H1 (cell line): Measurements from ENCODE around the gene SEC23IP. TPM values are rescaled to one million over a fixed set of nuclear protein-coding genes. Genes with fewer than 3 reads are reported as not detected.

Source experiments
- CTCF ChIA-PET: fragments of 300-600 bp; sonication (Branson Sonifier 250); formaldehyde crosslinking; loops from one replicate; lab custom pipeline; 2021; ENCODE audit not compliant: partially characterized antibody; lab: Charles Lee
- POLR2A ChIA-PET: fragments of 300-600 bp; sonication (Branson Sonifier 250); formaldehyde crosslinking; loops from one replicate; lab custom pipeline; 2021; ENCODE audit warnings: inconsistent platforms; ENCODE audit not compliant: partially characterized antibody; lab: Charles Lee
- DNase-seq, 2 experiments: peaks; one replicate each; pipeline versions ENCODE4 v3.0.0 to v3.0.0-alpha.2; 2010 to 2022; ENCODE audit warnings: low spot score in 2 of 2, low read depth in 1 of 2, mixed read lengths in 1 of 2
- FAIRE-seq: peaks from 2 replicates; lab custom pipeline; 2011; peaks lifted over from hg19 to GRCh38; lab: Jason Lieb, UNC
- H2AFZ ChIP-seq: 2 replicates; pipeline ENCODE4 v1.8.1; 2012; ENCODE audit warnings: low read length, inconsistent platforms
- H2AK5ac ChIP-seq: 2 replicates; pipeline ENCODE4 v1.6.1; 2013; ENCODE audit warnings: low read depth, low read length
- H2BK120ac ChIP-seq: replicated peaks from 2 replicates; pipeline ENCODE3; 2013; ENCODE audit warnings: low read depth, low read length, inconsistent platforms
- H2BK12ac ChIP-seq: 2 replicates; pipeline ENCODE4 v1.6.1; 2013; ENCODE audit warnings: low read depth, low read length
- H2BK15ac ChIP-seq: 2 replicates; pipeline ENCODE4 v1.6.1; 2013; ENCODE audit warnings: low read length
- H2BK20ac ChIP-seq: 2 replicates; pipeline ENCODE4 v1.6.1; 2013; ENCODE audit warnings: low read length
- H2BK5ac ChIP-seq: 2 replicates; pipeline ENCODE4 v1.6.1; 2013; ENCODE audit warnings: low read depth, low read length
- H3K14ac ChIP-seq: 2 replicates; pipeline ENCODE4 v1.6.1; 2013; ENCODE audit warnings: inconsistent platforms; ENCODE audit not compliant: insufficient read length
- H3K18ac ChIP-seq: 2 replicates; pipeline ENCODE4 v1.6.1; 2013; ENCODE audit warnings: low read length; ENCODE audit errors: extremely low read depth
- H3K23ac ChIP-seq: 2 replicates; pipeline ENCODE4 v1.6.1; 2013; ENCODE audit warnings: inconsistent platforms; ENCODE audit not compliant: insufficient read length
- H3K23me2 ChIP-seq: 2 replicates; pipeline ENCODE4 v1.6.1; 2013; ENCODE audit warnings: low read depth, low read length
- H3K27ac ChIP-seq: 2 replicates; pipeline ENCODE4 v1.6.1; 2011; ENCODE audit warnings: low read depth, low read length, inconsistent platforms
- H3K27me3 ChIP-seq, 4 experiments: replicated peaks in 1 of 4; 1 replicate in 1 of 4; 2 replicates in 3 of 4; pipeline versions ENCODE4 v1.6.1 to v1.8.1; 2011 to 2013; ENCODE audit warnings: low read length in 3 of 4, mild to moderate bottlenecking in 3 of 4, inconsistent platforms in 2 of 4, mixed read lengths in 2 of 4, moderate library complexity in 1 of 4; ENCODE audit not compliant: control insufficient read depth in 3 of 4, insufficient read depth in 3 of 4; ENCODE audit errors: extremely low read depth in 1 of 4
- H3K36me3 ChIP-seq, 4 experiments: 2 replicates each; pipeline versions ENCODE4 v1.6.1 to v1.8.1; 2011 to 2013; ENCODE audit warnings: mild to moderate bottlenecking in 4 of 4, low read length in 3 of 4, moderate library complexity in 2 of 4, control low read depth in 1 of 4, inconsistent platforms in 1 of 4; ENCODE audit not compliant: insufficient read depth in 4 of 4, control insufficient read depth in 2 of 4
- H3K4ac ChIP-seq: replicated peaks from 2 replicates; pipeline ENCODE3; 2013; ENCODE audit warnings: low read length, low read depth, mixed read lengths, inconsistent platforms; ENCODE audit not compliant: insufficient read length
- H3K4me1 ChIP-seq, 4 experiments: replicated peaks in 1 of 4; 1 replicate in 1 of 4; 2 replicates in 3 of 4; pipeline versions ENCODE4 v1.6.1 to v1.8.1; 2011 to 2013; ENCODE audit warnings: low read length in 3 of 4, inconsistent platforms in 2 of 4, mixed read lengths in 1 of 4; ENCODE audit not compliant: insufficient read depth in 4 of 4, control insufficient read depth in 3 of 4
- H3K4me2 ChIP-seq, 2 experiments: 2 replicates each; pipeline versions ENCODE4 v1.6.1 to v1.8.1; 2011 to 2013; ENCODE audit warnings: low read depth in 2 of 2, low read length in 2 of 2, control low read depth in 1 of 2, inconsistent platforms in 1 of 2, mild to moderate bottlenecking in 1 of 2; ENCODE audit not compliant: insufficient read depth in 1 of 2
- H3K4me3 ChIP-seq, 4 experiments: fragments of 200-600, 300-600 bp in 1 of 4; sonication (generic), shearing (Covaris generic), sonication (Bioruptor Twin) in 1 of 4; 2 replicates each; pipeline versions ENCODE4 v1.5.1 to v1.8.1; 2011 to 2016; ENCODE audit warnings: low read length in 4 of 4, low read depth in 3 of 4, control low read depth in 2 of 4, inconsistent platforms in 2 of 4, mild to moderate bottlenecking in 2 of 4, mixed read lengths in 1 of 4, moderate library complexity in 1 of 4; ENCODE audit not compliant: insufficient read depth in 2 of 4; ENCODE audit errors: extremely low read depth in 1 of 4
- H3K56ac ChIP-seq: replicated peaks from 2 replicates; pipeline ENCODE3; 2013; ENCODE audit warnings: low read depth, mild to moderate bottlenecking, mixed read lengths, low read length, inconsistent platforms; ENCODE audit not compliant: insufficient read length
- H3K79me1 ChIP-seq: 2 replicates; pipeline ENCODE4 v1.6.1; 2013; ENCODE audit warnings: low read depth, low read length, control low read depth
- H3K79me2 ChIP-seq, 2 experiments: 2 replicates each; pipeline versions ENCODE4 v1.6.1 to v1.8.1; 2012 to 2013; ENCODE audit warnings: low read length in 2 of 2, mild to moderate bottlenecking in 2 of 2, inconsistent platforms in 1 of 2; ENCODE audit not compliant: insufficient read depth in 2 of 2, control insufficient read depth in 1 of 2
- H3K9ac ChIP-seq, 4 experiments: replicated peaks in 1 of 4; 1 replicate in 1 of 4; 2 replicates in 3 of 4; pipeline versions ENCODE4 v1.6.1 to v1.8.1; 2011 to 2013; ENCODE audit warnings: low read depth in 3 of 4, low read length in 3 of 4, control low read depth in 2 of 4, mild to moderate bottlenecking in 2 of 4, moderate library complexity in 2 of 4, inconsistent platforms in 1 of 4; ENCODE audit errors: extremely low read depth in 1 of 4
- H3K9me3 ChIP-seq, 2 experiments: 2 replicates each; pipeline versions ENCODE4 v1.6.1 to v1.8.1; 2012 to 2013; ENCODE audit warnings: mild to moderate bottlenecking in 2 of 2, moderate library complexity in 2 of 2, control low read depth in 1 of 2, inconsistent platforms in 1 of 2, low read depth in 1 of 2, low read length in 1 of 2, mixed read lengths in 1 of 2; ENCODE audit not compliant: insufficient read depth in 2 of 2
- H4K20me1 ChIP-seq, 2 experiments: replicated peaks in 1 of 2; 2 replicates each; pipeline versions ENCODE3 to v1.8.1; 2011 to 2013; ENCODE audit warnings: inconsistent platforms in 2 of 2, low read length in 2 of 2, mild to moderate bottlenecking in 1 of 2; ENCODE audit not compliant: insufficient read depth in 2 of 2, control insufficient read depth in 1 of 2
- H4K5ac ChIP-seq: 2 replicates; pipeline ENCODE4 v1.6.1; 2013; ENCODE audit warnings: low read length, low read depth, mixed read lengths, inconsistent platforms; ENCODE audit not compliant: insufficient read length
- H4K8ac ChIP-seq: 2 replicates; pipeline ENCODE4 v1.8.0; 2013; ENCODE audit warnings: mild to moderate bottlenecking, moderate library complexity, low read length, inconsistent platforms; ENCODE audit not compliant: insufficient read depth; ENCODE audit errors: extremely low read depth
- H4K91ac ChIP-seq: replicated peaks from 2 replicates; pipeline ENCODE3; 2013; ENCODE audit warnings: low read length, mixed read lengths, inconsistent platforms; ENCODE audit not compliant: insufficient read length
- FOSL1 ChIP-seq: IDR thresholded peaks from 2 replicates; pipeline ENCODE4 v1.6.1; 2011; ENCODE audit warnings: mild to moderate bottlenecking, low read depth, low read length, moderate library complexity; ENCODE audit not compliant: insufficient read depth
- GABPA ChIP-seq: IDR thresholded peaks from 2 replicates; pipeline ENCODE4 v1.6.1; 2011; ENCODE audit warnings: mild to moderate bottlenecking, low read length, moderate library complexity, borderline replicate concordance; ENCODE audit not compliant: insufficient read depth
- MAFK ChIP-seq: IDR thresholded peaks from 2 replicates; pipeline ENCODE4 v1.6.1; 2012; ENCODE audit warnings: low read depth, mild to moderate bottlenecking, improper control_type of control experiment, low read length
- NRF1 ChIP-seq: IDR thresholded peaks from 2 replicates; pipeline ENCODE4 v1.6.1; 2011; ENCODE audit warnings: mild to moderate bottlenecking, low read depth, low read length, improper control_type of control experiment
- WGBS, 2 experiments: shearing (Covaris generic) in 1 of 2; methylation state at CpG; one replicate each; pipeline versions ENCODE4 v1.1.6 to v1.1.7; 2013 to 2015; ENCODE audit warnings: low lambda C conversion rate in 2 of 2, mixed read lengths in 2 of 2, inconsistent platforms in 1 of 2, low coverage in 1 of 2, missing lambda C conversion rate in 1 of 2; ENCODE audit not compliant: insufficient replicate concordance in 2 of 2, insufficient coverage in 1 of 2, insufficient read length in 1 of 2; ENCODE audit errors: extremely low coverage in 1 of 2, missing lambda C conversion rate in 1 of 2; 5-methylcytosine and 5-hydroxymethylcytosine counted together
- polyA plus RNA-seq, 7 experiments: library from polyadenylated mRNA; depleted of rRNA in 3 of 7; stranded (reverse) in 5 of 7; unstranded in 2 of 7; fragments of >200 nt in 5 of 7; fragments of 200-250 nt in 2 of 7; gene quantifications; 1 replicate in 5 of 7; 2 replicates in 1 of 7; 4 replicates in 1 of 7; pipeline versions ENCODE4 v1.2.1 to v1.2.3, GENCODE V29; 2011 to 2013; ENCODE audit warnings: missing spikeins in 2 of 7, mixed read lengths in 2 of 7
- total RNA-seq: library from RNA; stranded (reverse); fragmentation: NEBNext Ultra II Directional; extraction: Animal tissue kit (Norgen Biotek cat#: 25700); gene quantifications from 2 replicates; pipeline ENCODE4 v1.2.1, GENCODE V29; 2021
- TF ChIP-seq, protein P1 (sequence below): IDR thresholded peaks from 2 replicates; pipeline ENCODE4 v1.6.1; 2012; ENCODE audit warnings: inconsistent platforms

Gene SEC23IP
- total and polyA plus RNA-seq, 2 of the 8 experiments (the other 6 are each of a cell fraction or from before 2014, with no cell fraction given), result 29.0 to 105 TPM

GRCh38 chr10:119957451-119957850 lies 64.9 kb downstream of the SEC23IP start:
- ChIA-PET POLR2A (no interaction called here), CTCF (no interaction called here)
- Histone ChIP-seq H3K23ac (no peak overlapping the region), H3K79me1 (no peaks in the 10 kb centered on the region), H3K27ac (no peak overlapping the region), H4K20me1 (no peaks in the 10 kb centered on the region), H3K4me3 (no peak overlapping the region), H3K27me3 (no peaks in the 10 kb centered on the region), H3K9ac (no peak overlapping the region), H3K4me1 (no peaks in the 10 kb centered on the region), H3K23me2 (no peaks in the 10 kb centered on the region), H3K36me3 (no peaks in the 10 kb centered on the region), H2BK120ac (no peak overlapping the region), H3K56ac (no peak overlapping the region), H3K4me2 (no peak overlapping the region), H2BK15ac (no peak overlapping the region), H3K18ac (no peak overlapping the region), H3K14ac (no peak overlapping the region), H2BK20ac (no peak overlapping the region), H2AFZ (no peak overlapping the region), H4K91ac (no peak overlapping the region), H3K4ac (no peak overlapping the region), H2BK12ac (no peak overlapping the region), H4K5ac (no peak overlapping the region), H3K79me2 (no peaks in the 10 kb centered on the region), H3K9me3 (no peaks in the 10 kb centered on the region), H2AK5ac (no peak overlapping the region), H2BK5ac (no peak overlapping the region), H4K8ac (no peak overlapping the region)
- no peak for FAIRE-seq
- 87% methylated on average over 4 of the region's 4 CpGs; no CpG with 5 or more reads in 1 of the 2 experiments for whole genome bisulfite sequencing, 2 experiments
- TF ChIP-seq FOSL1 (no peak), MAFK (no peak), GABPA (no peak), NRF1 (no peak)
- TF ChIP-seq, protein P1, sequence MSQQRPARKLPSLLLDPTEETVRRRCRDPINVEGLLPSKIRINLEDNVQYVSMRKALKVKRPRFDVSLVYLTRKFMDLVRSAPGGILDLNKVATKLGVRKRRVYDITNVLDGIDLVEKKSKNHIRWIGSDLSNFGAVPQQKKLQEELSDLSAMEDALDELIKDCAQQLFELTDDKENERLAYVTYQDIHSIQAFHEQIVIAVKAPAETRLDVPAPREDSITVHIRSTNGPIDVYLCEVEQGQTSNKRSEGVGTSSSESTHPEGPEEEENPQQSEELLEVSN, result no peak
- no peak for DNase-seq
